ENCODE measurements around the gene FOXP1. TPM values are rescaled to one million over a fixed set of nuclear protein-coding genes. Genes with fewer than 3 reads are reported as not detected.

The FOXP1 gene
- polyA plus RNA-seq, 1 experiment, result 56.6 TPM

- Histone ChIP-seq H3K9me3 (ENCODE audit: control insufficient read depth, insufficient read depth, low read length) (no peaks in the 10 kb centered on the region), H3K27me3 (ENCODE audit: control insufficient read depth, insufficient read depth, low read length) (no peaks in the 10 kb centered on the region), H3K27ac (ENCODE audit: low read depth, low read length) (no peak overlapping the region), H3K4me3 (ENCODE audit: low read depth, low read length) (no peak overlapping the region)
- TF ChIP-seq CTCF (IDR thresholded peaks at IDR 0.05; ENCODE audit: low read depth, low read length), result no peak
- ChIA-PET POLR2A (no interaction called here), CTCF (interaction anchor here (1.2 kb wide), 1 partner anchor 8 kb away, joined by 3 read pairs; no protein-coding TSS in a partner anchor)
- DNase-seq (ENCODE audit: low read depth, low spot score), result no peak
Observed at GRCh38 chr3:71132995-71133730, 450.4 kb downstream of the FOXP1 start.

GRCh38 chr3:71131375-71132314 is 451.9 kb downstream of the FOXP1 start:
- CTCF ChIA-PET, result interaction anchor here (0.6 to 1.2 kb wide), 3 partner anchors 10 to 170 kb away, joined by 3 read pairs; no protein-coding TSS in a partner anchor

GRCh38 chr3:71130471-71131374 is 452.8 kb downstream of the FOXP1 start:
- ChIA-PET CTCF (interaction anchor here (0.6 to 0.7 kb wide), 2 partner anchors 151 to 171 kb away, joined by 3 read pairs; no protein-coding TSS in a partner anchor), POLR2A (interaction anchor here (0.7 to 1.2 kb wide), 4 partner anchors 10 to 259 kb away, joined by 3 to 8 read pairs (median 3); no protein-coding TSS in a partner anchor)
- Histone ChIP-seq H3K9me3 (ENCODE audit: control insufficient read depth, insufficient read depth, low read length) (no peaks in the 10 kb centered on the region), H3K27me3 (ENCODE audit: control insufficient read depth, insufficient read depth, low read length) (no peaks in the 10 kb centered on the region), H3K27ac (ENCODE audit: low read depth, low read length) (peak overlapping the region; percentile 47), H3K4me3 (ENCODE audit: low read depth, low read length) (peak overlapping the region; percentile 63)
- DNase-seq (ENCODE audit: low read depth, low spot score), result peak; percentile 59
- TF ChIP-seq CTCF (IDR thresholded peaks at IDR 0.05; ENCODE audit: low read depth, low read length), result no peak

More at GRCh38 chr3:71131375-71132314, 451.9 kb downstream of the FOXP1 start:
- Histone ChIP-seq H3K4me3 (ENCODE audit: low read depth, low read length) (no peak overlapping the region), H3K27me3 (ENCODE audit: control insufficient read depth, insufficient read depth, low read length) (no peaks in the 10 kb centered on the region), H3K9me3 (ENCODE audit: control insufficient read depth, insufficient read depth, low read length) (no peaks in the 10 kb centered on the region), H3K27ac (ENCODE audit: low read depth, low read length) (no peak overlapping the region)
- POLR2A ChIA-PET, result interaction anchor here (1.1 to 1.2 kb wide), 2 partner anchors 9 to 29 kb away, joined by 3 read pairs; no protein-coding TSS in a partner anchor
- TF ChIP-seq CTCF (IDR thresholded peaks at IDR 0.05; ENCODE audit: low read depth, low read length), result no peak
- no peak for DNase-seq (ENCODE audit: low read depth, low spot score)

GRCh38 chr3:71129611-71130431 is 453.7 kb downstream of the FOXP1 start:
- Histone ChIP-seq H3K27ac (ENCODE audit: low read depth, low read length) (peak overlapping the region; percentile 47), H3K27me3 (ENCODE audit: control insufficient read depth, insufficient read depth, low read length) (no peaks in the 10 kb centered on the region), H3K4me3 (ENCODE audit: low read depth, low read length) (peak overlapping the region; percentile 63), H3K9me3 (ENCODE audit: control insufficient read depth, insufficient read depth, low read length) (no peaks in the 10 kb centered on the region)
- DNase-seq (ENCODE audit: low read depth, low spot score), result no peak
- ChIA-PET CTCF (interaction anchor here (0.7 kb wide), 1 partner anchor 245 kb away, joined by 5 read pairs; no protein-coding TSS in a partner anchor), POLR2A (interaction anchor here (0.7 to 0.8 kb wide), 2 partner anchors 29 to 260 kb away, joined by 3 to 8 read pairs; no protein-coding TSS in a partner anchor)
- no peak for TF ChIP-seq CTCF (IDR thresholded peaks at IDR 0.05; ENCODE audit: low read depth, low read length)

Data from AG04450 (cell line).